ENCODE results near the gene LDLRAD3. TPM values are rescaled to one million over a fixed set of nuclear protein-coding genes. Genes with fewer than 3 reads are reported as not detected.
A peak's percentile ranks its signal among the peaks of the same experiment; 100 is the strongest.

The LDLRAD3 gene
- total RNA-seq, 1 experiment from 2014 or later, result 3.3 TPM

- DNase-seq (ENCODE audit: low spot score), result no peak
Observed at GRCh38 chr11:35955636-35956035, 11.8 kb downstream of the LDLRAD3 start.

GRCh38 chr11:35962369-35963138 lies 18.7 kb downstream of the LDLRAD3 start:
- no peak for DNase-seq (ENCODE audit: low spot score)

GRCh38 chr11:35963911-35964310 lies 20.0 kb downstream of the LDLRAD3 start:
- no peak for DNase-seq (ENCODE audit: low spot score)

- DNase-seq (ENCODE audit: low spot score), result no peak
Observed at GRCh38 chr11:35964841-35965240, 21.0 kb downstream of the LDLRAD3 start.

- no peak for DNase-seq (ENCODE audit: low spot score)
Observed at GRCh38 chr11:35967042-35967441, 23.2 kb downstream of the LDLRAD3 start.

GRCh38 chr11:35968386-35969088 lies 24.7 kb downstream of the LDLRAD3 start:
- DNase-seq (ENCODE audit: low spot score), result no peak

GRCh38 chr11:35969089-35970042 lies 25.5 kb downstream of the LDLRAD3 start:
- peak; percentile 9 for DNase-seq (ENCODE audit: low spot score)

- DNase-seq (ENCODE audit: low spot score), result no peak
Observed at GRCh38 chr11:35970445-35970844, 26.6 kb downstream of the LDLRAD3 start.

GRCh38 chr11:35971841-35972422 lies 28.1 kb downstream of the LDLRAD3 start:
- DNase-seq (ENCODE audit: low spot score), result no peak

- DNase-seq (ENCODE audit: low spot score), result no peak
Observed at GRCh38 chr11:35974882-35975589, 31.2 kb downstream of the LDLRAD3 start.

- DNase-seq (ENCODE audit: low spot score), result no peak
Observed at GRCh38 chr11:35976434-35976833, 32.6 kb downstream of the LDLRAD3 start.

GRCh38 chr11:35978183-35978582 lies 34.3 kb downstream of the LDLRAD3 start:
- no peak for DNase-seq (ENCODE audit: low spot score)

GRCh38 chr11:35978891-35979290 lies 35.0 kb downstream of the LDLRAD3 start:
- DNase-seq (ENCODE audit: low spot score), result no peak

- DNase-seq (ENCODE audit: low spot score), result no peak
Observed at GRCh38 chr11:35980686-35981390, 37.0 kb downstream of the LDLRAD3 start.

GRCh38 chr11:35981581-35981980 lies 37.7 kb downstream of the LDLRAD3 start:
- no peak for DNase-seq (ENCODE audit: low spot score)

- DNase-seq (ENCODE audit: low spot score), result no peak
Observed at GRCh38 chr11:35982061-35982460, 38.2 kb downstream of the LDLRAD3 start.

- no peak for DNase-seq (ENCODE audit: low spot score)
Observed at GRCh38 chr11:35983981-35984380, 40.1 kb downstream of the LDLRAD3 start.

- DNase-seq (ENCODE audit: low spot score), result no peak
Observed at GRCh38 chr11:35986947-35987346, 43.1 kb downstream of the LDLRAD3 start.

- DNase-seq (ENCODE audit: low spot score), result no peak
Observed at GRCh38 chr11:35990170-35990569, 46.3 kb downstream of the LDLRAD3 start.

GRCh38 chr11:35990816-35991215 lies 47.0 kb downstream of the LDLRAD3 start:
- DNase-seq (ENCODE audit: low spot score), result no peak
